Caki2 (cell line): ENCODE results near the gene SALL4. TPM values are rescaled to one million over a fixed set of nuclear protein-coding genes. Genes with fewer than 3 reads are reported as not detected.
"Not testable (repeated sequence)": the region's sequence is repeated elsewhere in the genome, so short reads cannot be mapped to it uniquely, and the experiment has no call there.

Source experiments
- DNase-seq: peaks from one replicate; pipeline ENCODE4 v3.0.0-alpha.2; 2015; ENCODE audit warnings: low read depth
- in situ Hi-C: cut with HindIII; loops from 2 replicates; pipeline ENCODE4 v1.10.0; 2016; ENCODE audit warnings: low sequenced_read_pairs, low pct_unique_long_range_greater_than_20kb, mixed read lengths
- total RNA-seq: library from RNA; depleted of rRNA; stranded (reverse); fragments of >200 nt; shearing (Covaris generic); gene quantifications from 2 replicates; pipeline ENCODE4 v1.2.3, GENCODE V29; 2014; ENCODE audit warnings: low replicate concordance

The SALL4 gene
- total RNA-seq, 1 experiment from 2014 or later = not detected

DNA sequence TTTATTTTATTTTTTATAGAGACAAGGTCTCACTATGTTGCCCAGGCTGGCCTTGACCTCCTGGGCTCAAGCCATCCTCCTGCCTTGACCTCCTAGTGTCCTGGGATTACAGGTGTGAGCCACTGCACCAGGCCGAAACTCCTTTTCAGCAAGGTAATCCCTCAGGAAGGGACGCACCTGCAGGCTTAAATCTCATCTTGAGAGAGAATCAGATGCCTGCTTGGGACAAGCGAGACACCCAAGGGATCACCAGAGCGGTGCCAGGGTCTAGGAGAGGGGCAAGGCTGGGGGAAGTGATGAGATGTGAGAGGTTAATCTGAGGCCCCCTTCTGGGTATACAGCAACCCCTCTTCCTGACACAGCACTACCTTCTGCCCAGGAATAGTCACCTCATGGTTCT lies 30.1 kb downstream of the SALL4 start:
- in situ Hi-C loops = no loop called here
- no peak for DNase-seq

DNA sequence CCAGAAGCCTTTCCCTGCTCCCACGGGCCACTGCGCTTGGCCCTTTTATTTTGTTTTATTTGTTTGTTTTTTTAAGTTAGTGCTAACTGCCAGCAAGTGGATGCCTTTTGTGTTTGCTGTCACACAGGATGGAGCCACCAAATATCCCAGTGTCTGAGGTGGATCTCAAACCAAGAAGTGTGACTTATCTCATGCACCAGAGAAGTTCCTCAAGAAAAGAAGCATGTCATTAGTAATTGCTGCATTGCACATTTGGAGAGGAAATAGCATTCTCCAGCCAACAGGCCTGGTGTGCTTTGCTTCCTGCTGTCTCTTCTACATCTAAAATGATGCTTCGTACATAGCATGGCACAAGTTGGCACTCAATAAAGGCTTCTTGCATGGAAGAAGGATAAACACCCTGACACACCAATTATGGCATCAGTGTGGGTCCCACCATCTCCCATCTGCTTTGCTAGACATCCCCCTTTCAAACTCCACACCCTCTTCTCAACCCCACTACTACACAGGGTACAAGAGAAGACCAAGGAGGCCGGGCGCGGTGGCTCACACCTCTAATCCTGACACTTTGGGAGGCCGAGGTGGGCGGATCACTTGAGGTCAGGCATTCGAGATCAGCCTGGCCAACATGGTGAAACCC lies 32.2 kb downstream of the SALL4 start:
- in situ Hi-C loops = no loop called here
- peak; percentile 95 for DNase-seq

DNA sequence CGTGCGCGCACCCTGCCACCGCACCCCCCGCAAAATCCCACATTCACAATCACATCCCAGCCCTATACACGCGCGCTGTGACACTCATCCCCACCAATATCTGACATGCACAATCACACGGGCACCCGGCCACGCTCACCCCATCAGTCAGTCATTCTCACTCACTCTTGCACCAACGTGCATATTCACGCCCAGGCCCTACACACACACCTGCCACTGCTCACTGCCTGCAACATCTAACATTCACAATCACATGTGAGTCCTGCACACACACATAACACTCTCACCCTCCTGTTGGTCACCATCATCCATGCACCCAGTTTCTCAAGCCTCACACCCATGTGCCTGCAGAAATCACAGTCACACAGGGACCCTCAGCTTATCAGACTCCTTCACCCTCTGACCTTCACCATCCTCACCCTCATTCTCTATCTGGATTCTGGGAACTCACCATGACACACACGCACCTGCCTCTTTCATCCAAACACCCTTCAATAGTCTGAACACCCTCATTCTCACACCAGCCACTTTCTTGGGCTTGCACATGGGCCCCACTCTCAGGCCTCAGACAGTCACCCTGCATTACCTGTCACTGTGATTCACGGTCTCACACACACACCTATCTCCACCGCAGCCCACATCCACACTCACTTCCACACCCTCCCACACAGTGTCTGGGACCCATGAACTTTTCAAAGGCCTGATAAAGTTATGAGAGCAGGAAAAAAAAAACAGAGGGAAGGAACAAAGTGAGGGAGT lies 33.4 kb downstream of the SALL4 start:
- peak; percentile 62 for DNase-seq
- in situ Hi-C loops = no loop called here

DNA sequence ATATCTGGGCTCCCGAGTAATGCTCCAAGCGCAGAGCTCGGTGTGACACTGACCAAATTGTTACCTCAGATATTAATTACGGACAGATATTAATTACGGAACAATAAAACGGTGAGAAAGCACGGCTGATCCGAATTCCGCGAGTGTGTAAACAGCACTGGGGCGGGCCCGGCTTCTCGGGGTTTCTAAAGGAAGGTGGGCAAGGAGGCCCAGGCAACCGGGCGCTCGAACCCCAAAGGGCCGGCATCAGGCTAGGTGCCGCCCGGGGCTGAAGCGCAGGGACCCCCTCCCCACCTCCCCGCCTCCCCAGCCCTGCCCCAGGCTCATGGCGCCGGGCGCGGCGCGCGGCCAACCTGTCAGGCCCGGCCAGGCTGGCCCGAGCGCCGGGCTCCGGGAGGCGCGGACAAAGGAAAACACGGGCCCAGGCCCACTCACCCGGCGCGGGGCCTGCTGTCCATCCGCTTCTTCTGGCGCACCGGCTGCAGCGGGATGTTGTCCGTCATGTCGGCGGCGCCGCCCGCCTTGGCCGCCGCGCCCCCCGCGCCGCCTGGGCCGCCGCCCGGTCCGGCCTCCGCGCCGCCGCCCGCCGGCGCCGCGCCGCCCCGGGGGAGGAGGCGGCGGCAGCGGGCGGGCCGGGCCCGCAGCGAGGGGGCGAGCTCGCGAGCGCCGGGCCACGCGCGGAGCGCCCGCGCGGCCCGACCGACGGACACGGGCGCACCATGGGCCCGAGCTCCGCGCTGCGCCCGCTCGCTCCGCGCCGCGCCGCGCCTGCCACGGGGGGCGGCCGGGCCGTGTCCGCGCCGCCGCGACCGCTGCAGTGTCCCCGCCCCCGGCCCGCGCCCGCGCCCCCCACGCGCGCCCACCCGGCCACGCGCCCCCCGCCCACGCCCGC lies 34.2 kb downstream of the SALL4 start, which contains the start of gene ATP9A:
Gene ATP9A, minus strand, starts transcription at position 524 of the 892 bp plus-strand sequence. Its CDS starts 21 bp downstream, at position 503.
- in situ Hi-C loops = no loop called here
- DNase-seq = no peak

DNA sequence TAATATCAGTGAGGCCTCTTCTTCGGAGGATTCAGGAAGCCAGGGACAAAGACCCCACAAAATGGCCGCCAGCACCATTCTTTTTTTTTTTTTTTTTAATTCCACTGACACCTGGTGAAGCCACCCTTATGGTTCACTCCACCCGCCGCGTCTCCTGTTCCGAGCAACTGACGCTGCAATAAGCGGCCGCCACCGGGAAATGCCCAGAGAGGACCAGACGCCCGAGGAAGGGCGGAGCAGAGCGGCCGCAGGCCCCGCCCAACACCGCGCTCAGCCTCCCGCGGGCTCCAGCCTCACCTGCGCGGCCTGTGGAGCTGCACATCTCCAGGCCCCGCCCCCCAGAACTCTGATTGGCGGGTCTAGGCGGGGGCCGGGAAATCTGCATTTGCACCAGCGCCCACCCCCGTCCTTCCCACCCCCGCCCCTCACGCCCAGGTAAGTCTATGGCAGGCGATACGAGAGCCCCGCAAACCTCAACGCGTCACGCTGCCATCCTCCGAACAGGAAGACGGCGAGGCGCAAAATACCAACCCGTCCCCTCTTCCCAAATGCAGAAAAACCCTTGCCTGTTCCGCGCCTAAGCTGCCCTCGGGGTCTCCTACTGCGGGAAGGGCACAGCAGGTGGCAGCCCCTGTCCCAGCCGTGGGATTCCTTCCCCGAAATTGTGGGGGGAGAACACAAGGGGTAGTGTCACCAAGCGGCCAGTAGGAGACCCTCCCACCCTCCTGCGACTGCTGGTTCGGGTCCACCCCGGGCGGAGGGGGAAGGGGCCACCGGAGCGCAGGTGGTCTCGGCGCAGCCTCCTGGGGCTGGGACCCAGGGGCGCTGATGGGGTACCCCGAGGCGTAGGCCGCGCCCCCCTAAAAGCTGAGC lies 35.1 kb downstream of the SALL4 start:
- peak; percentile 98 for DNase-seq
- in situ Hi-C loops = no loop called here

DNA sequence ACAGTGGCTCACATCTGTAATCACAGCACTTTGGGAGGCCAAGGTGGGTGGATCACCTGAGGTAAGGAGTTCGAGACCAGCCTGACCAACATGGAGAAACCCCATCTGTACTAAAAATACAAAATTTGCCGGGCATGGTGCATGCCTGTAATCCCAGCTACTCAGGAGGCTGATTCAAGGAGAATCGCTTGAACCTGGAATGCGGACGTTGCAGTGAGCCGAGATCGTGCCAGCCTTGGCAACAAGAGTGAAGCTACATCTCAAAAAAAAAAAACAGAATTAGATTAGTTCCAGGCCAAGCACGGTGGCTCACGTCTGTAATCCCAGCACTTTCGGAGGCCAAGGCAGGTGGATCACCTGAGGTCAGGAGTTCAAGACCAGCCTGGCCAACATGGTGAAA lies 36.9 kb downstream of the SALL4 start:
- in situ Hi-C loops, DNase-seq: not testable (repeated sequence)

DNA sequence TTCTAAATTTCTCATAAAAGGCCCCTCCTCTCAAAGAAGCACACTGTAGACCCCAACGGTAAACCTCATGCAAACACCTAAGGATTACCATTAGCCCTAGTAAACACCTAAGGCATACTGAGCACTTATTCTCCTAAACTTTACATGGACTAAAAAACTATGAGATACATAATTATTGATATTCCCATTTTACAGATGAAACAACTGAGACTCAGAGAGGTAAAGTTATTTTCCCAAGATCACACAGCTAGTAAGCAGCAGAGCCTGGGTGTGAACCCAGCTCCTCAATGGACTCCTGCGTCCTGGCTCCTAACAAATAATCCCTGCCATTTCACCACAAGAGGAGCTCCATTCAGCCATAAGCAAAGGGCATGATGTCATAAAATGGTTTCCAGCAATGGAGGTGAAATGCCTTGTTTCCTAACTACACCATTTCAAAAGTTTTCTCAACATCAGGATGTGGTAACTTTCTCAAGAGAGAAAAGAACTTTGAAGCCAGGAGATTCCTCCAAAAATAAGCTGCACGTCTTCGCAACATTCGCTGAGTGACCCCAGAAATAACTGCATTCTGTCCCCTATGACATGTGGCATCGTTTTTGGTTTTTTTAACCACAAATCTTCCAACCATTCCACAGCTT lies 38.2 kb downstream of the SALL4 start:
- in situ Hi-C loops = no loop called here
- no peak for DNase-seq

DNA sequence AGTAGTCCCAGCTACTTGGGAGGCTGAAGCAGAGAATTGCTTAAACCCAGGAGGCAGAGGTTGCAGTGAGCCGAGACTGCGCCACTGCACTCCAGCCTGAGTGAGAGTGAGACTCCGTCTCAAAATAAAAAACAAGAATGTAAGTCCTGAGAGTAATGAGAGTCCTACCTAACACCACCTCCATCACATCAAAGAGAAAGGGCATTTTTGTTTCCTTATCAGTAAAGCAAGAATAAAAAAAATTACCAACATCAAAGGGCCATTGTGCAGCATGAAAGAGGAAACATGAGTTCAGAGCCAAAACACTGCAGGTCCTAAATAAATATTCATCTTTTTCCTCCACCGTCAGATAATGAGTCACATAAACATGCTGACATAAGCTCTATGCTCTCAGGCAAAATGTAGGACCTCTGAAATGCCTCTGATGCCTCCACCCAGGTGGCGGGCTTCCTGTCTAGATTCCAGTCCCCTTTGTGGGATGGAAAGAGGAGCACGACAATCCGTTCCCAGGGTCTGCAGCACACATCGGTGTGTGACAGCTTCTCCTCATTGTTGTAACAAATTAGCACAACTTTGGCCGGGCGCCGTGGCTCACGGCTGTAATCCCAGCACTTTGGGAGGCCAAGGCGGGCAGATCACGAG lies 41.3 kb downstream of the SALL4 start:
- peak; percentile 89 for DNase-seq
- in situ Hi-C loops = no loop called here

DNA sequence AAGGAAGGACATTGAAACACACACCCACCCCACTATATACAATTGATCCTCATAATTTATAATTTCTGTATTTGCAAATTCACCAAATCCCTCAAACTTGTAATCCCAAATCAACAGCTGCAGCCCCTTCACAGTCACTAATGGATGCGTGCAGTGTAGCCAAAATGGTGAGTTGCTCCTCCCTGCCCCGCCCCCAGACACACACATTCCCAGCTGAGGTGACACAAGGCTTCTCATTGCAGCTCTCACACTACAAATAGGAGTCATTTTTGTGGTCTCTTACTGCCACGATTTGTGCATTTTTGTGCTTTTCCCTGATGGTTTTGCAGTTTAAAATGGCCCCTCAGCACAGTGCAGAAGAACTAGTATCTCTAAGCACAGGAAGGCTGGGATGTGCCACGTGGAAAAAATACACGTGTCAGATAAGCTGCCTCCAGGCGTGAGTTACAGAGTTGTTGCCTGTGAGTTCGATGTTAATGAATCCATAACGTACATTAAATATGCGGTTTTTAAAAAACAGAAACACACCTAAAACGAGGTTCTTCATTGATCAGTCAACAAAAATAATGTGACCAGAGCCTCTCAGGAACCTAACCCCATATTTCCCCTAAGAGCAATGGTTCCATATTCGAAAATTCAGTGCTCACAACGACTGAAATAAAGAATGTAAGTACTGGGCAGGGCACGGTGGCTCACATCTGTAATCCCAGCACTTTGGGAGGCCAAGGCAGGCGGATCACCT lies 42.4 kb downstream of the SALL4 start:
- DNase-seq = no peak

DNA sequence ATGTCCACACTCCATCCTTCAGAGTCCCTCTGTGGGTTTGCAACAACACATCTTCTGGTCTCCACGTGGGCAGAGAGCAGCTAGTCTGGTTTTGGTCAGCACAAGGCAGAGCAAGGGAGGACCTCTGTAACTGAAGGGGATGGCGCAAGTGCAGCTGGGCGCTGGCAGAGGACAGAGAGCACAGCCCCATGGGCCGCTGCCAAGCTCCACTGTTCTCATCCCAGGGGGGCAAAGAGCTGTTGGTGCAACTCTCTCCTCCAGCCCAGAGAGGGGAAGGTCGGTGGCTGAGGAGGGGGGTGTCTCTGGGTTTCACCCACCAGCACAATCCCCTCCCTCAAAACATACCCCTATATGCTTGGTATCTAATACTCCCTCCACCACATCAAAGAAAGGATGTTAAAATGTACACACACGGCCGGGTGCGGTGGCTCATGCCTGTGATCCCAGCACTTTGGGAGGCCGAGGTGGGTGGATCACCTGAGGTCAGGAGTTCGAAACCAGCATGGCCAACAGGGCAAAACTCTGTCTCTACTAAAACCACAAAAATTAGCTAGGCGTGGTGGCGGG lies 43.3 kb downstream of the SALL4 start:
- in situ Hi-C loops = no loop called here
- no peak for DNase-seq

More for the DNA sequence above, 42.4 kb downstream of the SALL4 start:
- in situ Hi-C loops = no loop called here

DNA sequence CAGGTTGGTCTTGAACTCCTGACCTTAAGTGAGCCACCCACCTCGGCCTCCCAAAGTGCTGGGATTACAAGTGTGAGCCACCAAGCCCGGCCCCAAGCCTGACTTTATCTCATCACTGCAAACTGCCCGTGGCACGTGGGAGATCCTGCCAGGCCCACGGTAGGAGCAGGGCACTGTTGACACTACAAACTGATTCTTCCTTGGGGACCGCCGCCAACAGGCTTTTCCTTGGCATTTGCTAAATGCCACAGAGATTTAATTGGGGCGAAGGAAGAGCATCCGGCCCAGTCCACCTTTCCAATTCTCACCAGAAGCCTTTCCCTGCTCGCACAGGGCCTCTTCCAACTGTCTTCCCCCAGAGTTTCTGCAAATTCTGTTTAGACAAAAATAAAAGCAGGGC lies 45.1 kb downstream of the SALL4 start:
- in situ Hi-C loops = no loop called here
- DNase-seq = no peak

DNA sequence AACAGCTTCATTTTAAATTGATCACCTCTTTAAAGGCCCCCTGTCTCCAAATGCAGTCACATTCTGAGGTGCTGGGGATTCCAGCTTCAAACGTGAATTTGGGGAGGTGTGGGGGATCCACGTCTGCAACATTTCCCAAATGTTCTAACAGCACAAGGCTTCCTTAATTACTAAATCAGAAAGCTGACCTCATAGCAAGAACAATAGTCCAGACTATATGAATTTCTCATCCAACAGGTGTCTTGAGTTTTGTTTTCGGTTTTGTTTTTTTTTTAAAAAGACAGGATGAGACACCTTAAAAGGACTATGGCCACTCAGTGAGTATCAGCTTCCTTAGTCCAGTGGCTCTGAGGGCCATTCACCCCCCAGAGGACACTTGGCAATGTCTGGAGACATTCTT lies 45.7 kb downstream of the SALL4 start:
- in situ Hi-C loops = no loop called here

DNA sequence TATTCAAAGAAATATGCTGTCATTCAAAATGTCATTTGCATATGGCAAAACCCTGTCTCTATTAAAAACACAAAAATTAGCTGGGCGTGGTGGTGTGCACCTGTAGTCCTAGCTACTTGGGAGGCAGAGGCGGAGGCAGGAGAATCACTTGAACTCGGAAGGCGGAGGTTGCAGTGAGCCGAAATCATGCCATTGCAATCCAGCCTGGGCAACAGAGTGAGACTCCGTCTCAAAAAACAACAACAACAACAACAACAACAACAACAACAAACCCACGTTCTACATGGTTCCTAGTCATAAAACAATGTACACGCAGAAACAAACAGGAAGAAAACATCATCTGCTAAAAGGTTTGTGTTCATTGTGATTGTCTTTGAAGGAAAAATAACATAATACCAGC lies 49.1 kb downstream of the SALL4 start:
- DNase-seq, in situ Hi-C loops: not testable (repeated sequence)

More for the DNA sequence above, 45.7 kb downstream of the SALL4 start:
- no peak for DNase-seq

DNA sequence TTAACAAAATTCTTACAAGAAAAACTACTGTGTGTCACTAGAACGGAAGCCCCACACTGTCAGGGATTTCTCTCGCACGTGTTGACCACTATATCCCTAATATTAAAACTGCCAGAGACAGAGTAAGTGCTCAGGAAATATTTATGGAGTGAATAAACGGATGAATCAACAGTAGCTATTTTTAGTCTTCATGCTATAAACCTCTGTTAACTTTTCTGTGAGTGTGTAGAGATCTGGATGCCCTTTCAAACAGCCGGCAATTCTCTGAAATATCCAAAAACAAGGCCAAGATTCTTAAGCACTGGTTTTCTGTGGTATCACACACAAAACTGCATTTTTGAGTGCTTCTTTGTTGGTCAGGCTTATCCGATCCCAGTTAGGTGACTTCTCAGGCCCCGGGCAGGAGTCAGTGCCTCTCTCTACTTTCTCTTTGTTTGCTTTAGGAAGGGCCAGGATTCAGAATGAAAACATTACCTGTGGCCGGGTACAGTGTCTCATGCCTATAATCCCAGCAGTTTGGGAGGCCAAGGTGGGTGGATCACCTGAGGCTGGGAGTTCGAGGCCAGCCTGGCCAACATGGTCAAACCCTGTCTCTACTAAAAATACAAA lies 49.9 kb downstream of the SALL4 start:
- DNase-seq = peak; percentile 81
- in situ Hi-C loops = no loop called here

DNA sequence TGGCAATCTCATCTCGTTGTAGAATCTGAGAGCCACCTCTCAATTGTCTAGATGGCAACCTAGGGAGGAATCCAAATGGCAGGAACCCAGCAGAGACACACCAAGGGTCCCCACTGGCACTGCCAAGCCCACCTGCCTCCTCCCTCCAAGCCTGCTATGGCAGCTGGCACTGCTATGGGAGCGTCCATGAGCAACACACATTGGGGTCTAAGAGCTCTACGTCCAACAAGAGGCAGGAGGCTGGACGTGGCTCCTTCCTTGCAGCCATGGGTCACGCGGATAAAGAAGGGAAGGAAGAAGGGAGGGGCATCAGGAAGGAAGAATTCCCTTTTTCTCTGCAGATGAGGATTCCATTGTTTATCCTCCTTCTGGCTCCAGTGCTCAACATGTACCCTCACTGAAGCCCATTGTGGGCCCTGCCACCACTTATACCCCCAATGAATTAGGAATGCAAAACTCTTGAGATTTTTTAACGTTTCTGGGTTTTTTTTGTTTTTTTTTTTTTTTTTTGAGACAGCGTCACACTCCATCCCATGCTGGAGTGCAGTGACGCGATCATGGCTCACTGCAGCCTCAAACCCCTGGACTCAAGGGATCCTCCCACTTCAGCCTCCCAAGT lies 51.4 kb downstream of the SALL4 start:
- DNase-seq = no peak
- in situ Hi-C loops = no loop called here
